Endothelial cell of umbilical vein (primary cell): ENCODE data around the gene ADCY2.

Experiments
- CTCF ChIP-seq, 2 donors: IDR thresholded peaks; 1 replicate in 1 of 2; 2 replicates in 1 of 2; pipeline ENCODE4 v1.5.1; 2011; ENCODE audit warnings: low read length in 2 of 2, mild to moderate bottlenecking in 2 of 2, moderate library complexity in 2 of 2, control low read depth in 1 of 2, inconsistent platforms in 1 of 2, low read depth in 1 of 2; ENCODE audit not compliant: insufficient read depth in 1 of 2; ENCODE audit errors: extremely low read depth in 1 of 2
- EZH2 ChIP-seq: IDR thresholded peaks from 2 replicates; pipeline ENCODE4 v1.6.1; 2012; ENCODE audit warnings: borderline replicate concordance, low read depth, mild to moderate bottlenecking, moderate library complexity, low read length, inconsistent platforms; ENCODE audit not compliant: severe bottlenecking
- JUN ChIP-seq: IDR thresholded peaks from 2 replicates; pipeline ENCODE4 v1.6.1; 2011; ENCODE audit warnings: borderline replicate concordance, low read depth; ENCODE audit not compliant: insufficient read length, insufficient read depth
- POLR2A ChIP-seq: IDR thresholded peaks from 2 replicates; pipeline ENCODE4 v1.6.1; 2012; ENCODE audit warnings: low read depth, mild to moderate bottlenecking, control low read depth, low read length
- TF ChIP-seq, protein P1 (sequence below): IDR thresholded peaks from 2 replicates; pipeline ENCODE4 v1.6.1; 2011; ENCODE audit not compliant: insufficient read depth, insufficient read length

- TF ChIP-seq EZH2, result no peak
- TF ChIP-seq JUN, result no peak
- TF ChIP-seq CTCF (IDR thresholded peaks at IDR 0.05; ENCODE audit: extremely low read depth in 1 of 2, insufficient read depth in 1 of 2, low read depth in 1 of 2, low read length in 2 of 2), result no peak
- TF ChIP-seq, protein P1, sequence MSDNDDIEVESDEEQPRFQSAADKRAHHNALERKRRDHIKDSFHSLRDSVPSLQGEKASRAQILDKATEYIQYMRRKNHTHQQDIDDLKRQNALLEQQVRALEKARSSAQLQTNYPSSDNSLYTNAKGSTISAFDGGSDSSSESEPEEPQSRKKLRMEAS, result no peak
- TF ChIP-seq POLR2A, result no peak
These were observed 39.0 kb downstream of the ADCY2 start for GRCh38 chr5:7434914-7435313.
